GM21381 (cell line): ENCODE data around the gene PRR16.

Source experiments
- ATAC-seq: cut with Tn5 transposase; IDR thresholded peaks from one replicate; pipeline ENCODE4 v1.9.1; 2021; ENCODE audit warnings: mild to moderate bottlenecking, moderate library complexity; ENCODE audit not compliant: unreplicated experiment

PRR16 gene

GRCh38 chr5:120706877-120707276 is 242.8 kb downstream of the PRR16 start:
- no peak for ATAC-seq

DNA sequence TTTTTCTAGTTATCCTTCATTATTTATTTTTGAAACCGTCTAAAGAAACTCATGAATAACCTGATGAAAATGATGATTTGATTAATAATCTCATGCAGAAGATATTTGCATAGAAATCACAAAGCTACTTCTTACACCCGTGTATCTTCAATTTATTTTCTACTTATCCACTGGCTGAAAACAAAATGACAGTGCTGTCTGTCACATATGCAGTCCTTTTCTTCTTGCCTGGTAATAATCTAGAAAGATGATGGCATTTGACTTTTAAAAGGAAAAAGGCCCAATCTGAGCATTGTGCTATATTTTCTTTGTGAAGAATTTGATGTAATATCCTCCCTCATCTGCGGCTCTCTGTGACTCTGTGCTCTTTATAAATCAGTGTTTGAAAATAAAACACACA is 253.3 kb downstream of the PRR16 start:
- ATAC-seq = no peak

DNA sequence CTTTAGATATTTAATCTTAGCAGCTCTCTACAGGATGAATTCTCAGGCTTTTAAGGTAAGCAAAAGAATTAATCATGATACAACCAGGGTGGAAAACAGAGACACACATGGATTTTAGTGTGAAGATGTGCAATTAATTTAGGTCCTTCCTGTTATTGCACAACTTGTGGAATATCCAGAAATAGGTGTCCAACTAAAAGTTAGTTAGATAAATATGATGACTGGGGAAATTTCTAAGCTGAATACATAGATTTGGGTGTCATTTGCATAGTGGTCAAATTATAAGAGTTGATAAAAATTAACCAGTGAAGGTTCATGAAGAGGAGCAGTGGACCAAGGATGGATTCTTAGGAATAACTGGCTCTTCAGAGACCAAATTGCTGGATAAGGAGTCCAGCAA is 266.1 kb downstream of the PRR16 start:
- ATAC-seq = no peak

GRCh38 chr5:120734033-120734432 is 269.9 kb downstream of the PRR16 start:
- no peak for ATAC-seq

- no peak for ATAC-seq
Measured at GRCh38 chr5:120735076-120735475, 271.0 kb downstream of the PRR16 start.
